Measurements from ENCODE around the gene TAL1.

DNA sequence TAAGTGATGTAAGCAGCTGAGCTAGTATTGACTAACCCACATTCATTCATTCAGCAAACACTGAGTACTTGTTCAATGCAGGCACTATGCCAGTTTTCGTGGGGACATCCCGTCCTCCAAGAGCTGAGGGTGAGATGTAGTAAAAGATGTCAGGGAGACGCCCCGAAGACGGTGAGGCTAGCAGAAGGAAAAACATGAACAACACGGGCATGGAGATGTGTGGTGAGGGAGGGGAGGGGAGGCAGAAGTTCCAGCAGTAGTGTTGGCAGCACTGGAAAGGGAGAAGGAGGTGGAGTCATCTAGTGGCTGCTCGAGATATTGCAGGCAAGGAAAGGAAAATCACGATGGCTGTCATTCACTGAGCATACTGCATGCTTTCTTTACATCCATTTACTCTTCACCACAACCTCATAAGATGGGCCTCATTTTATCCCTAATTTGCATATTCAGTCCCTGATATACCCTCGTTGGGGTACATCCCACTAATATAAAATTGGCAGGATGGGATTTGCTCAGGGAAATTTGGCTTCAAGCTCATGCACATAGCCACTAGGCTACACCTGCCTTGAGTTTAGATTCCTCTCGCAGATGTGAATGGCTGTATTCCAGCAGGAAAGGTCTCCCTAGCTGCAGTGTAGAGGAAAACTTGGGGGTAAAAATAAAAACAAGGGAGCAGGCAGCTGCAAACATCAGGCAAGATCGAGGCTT, 56.6 kb downstream of the TAL1 start:
- TF ChIP-seq, protein P1, sequence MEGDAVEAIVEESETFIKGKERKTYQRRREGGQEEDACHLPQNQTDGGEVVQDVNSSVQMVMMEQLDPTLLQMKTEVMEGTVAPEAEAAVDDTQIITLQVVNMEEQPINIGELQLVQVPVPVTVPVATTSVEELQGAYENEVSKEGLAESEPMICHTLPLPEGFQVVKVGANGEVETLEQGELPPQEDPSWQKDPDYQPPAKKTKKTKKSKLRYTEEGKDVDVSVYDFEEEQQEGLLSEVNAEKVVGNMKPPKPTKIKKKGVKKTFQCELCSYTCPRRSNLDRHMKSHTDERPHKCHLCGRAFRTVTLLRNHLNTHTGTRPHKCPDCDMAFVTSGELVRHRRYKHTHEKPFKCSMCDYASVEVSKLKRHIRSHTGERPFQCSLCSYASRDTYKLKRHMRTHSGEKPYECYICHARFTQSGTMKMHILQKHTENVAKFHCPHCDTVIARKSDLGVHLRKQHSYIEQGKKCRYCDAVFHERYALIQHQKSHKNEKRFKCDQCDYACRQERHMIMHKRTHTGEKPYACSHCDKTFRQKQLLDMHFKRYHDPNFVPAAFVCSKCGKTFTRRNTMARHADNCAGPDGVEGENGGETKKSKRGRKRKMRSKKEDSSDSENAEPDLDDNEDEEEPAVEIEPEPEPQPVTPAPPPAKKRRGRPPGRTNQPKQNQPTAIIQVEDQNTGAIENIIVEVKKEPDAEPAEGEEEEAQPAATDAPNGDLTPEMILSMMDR (IDR thresholded peaks at IDR 0.05), result peak; percentile 67 to 92 (median 90)
- no peak for TF ChIP-seq POLR2A (IDR thresholded peaks at IDR 0.05)
